ENCODE measurements around the gene SLCO6A1. TPM values are rescaled to one million over a fixed set of nuclear protein-coding genes. Genes with fewer than 3 reads are reported as not detected.

Gene SLCO6A1
- total RNA-seq, 1 donor from 2014 or later: not detected

GRCh38 chr5:102450313-102450990 lies 48.3 kb downstream of the SLCO6A1 start:
- H3K27me3 ChIP-seq (ENCODE audit: control insufficient read depth, insufficient read depth, low read length): no peaks in the 10 kb centered on the region
- no peak for DNase-seq (ENCODE audit: low read depth)
- TF ChIP-seq CTCF (IDR thresholded peaks at IDR 0.05; ENCODE audit: insufficient read depth, low read length, poor library complexity, severe bottlenecking): peak; percentile 23
- H3K4me3 ChIP-seq (ENCODE audit: low read depth, low read length): no peak overlapping the region
- H3K36me3 ChIP-seq (ENCODE audit: control insufficient read depth, insufficient read depth, low read length): no peaks in the 10 kb centered on the region

- H3K27me3 ChIP-seq (ENCODE audit: control insufficient read depth, insufficient read depth, low read length): no peaks in the 10 kb centered on the region
- no peak for DNase-seq (ENCODE audit: low read depth)
- no peaks in the 10 kb centered on the region for H3K36me3 ChIP-seq (ENCODE audit: control insufficient read depth, insufficient read depth, low read length)
- H3K4me3 ChIP-seq (ENCODE audit: low read depth, low read length): no peak overlapping the region
- no peak for TF ChIP-seq CTCF (IDR thresholded peaks at IDR 0.05; ENCODE audit: insufficient read depth, low read length, poor library complexity, severe bottlenecking)
Observed at GRCh38 chr5:102433473-102433872, 65.3 kb downstream of the SLCO6A1 start.

GRCh38 chr5:102421647-102422046 lies 77.2 kb downstream of the SLCO6A1 start:
- DNase-seq (ENCODE audit: low read depth): no peak
- H3K4me3 ChIP-seq (ENCODE audit: low read depth, low read length): no peak overlapping the region
- H3K36me3 ChIP-seq (ENCODE audit: control insufficient read depth, insufficient read depth, low read length): no peaks in the 10 kb centered on the region
- H3K27me3 ChIP-seq (ENCODE audit: control insufficient read depth, insufficient read depth, low read length): no peaks in the 10 kb centered on the region
- peak; percentile 10 for TF ChIP-seq CTCF (IDR thresholded peaks at IDR 0.05; ENCODE audit: insufficient read depth, low read length, poor library complexity, severe bottlenecking)

- no peak for DNase-seq (ENCODE audit: low read depth)
- TF ChIP-seq CTCF (IDR thresholded peaks at IDR 0.05; ENCODE audit: insufficient read depth, low read length, poor library complexity, severe bottlenecking): no peak
- H3K27me3 ChIP-seq (ENCODE audit: control insufficient read depth, insufficient read depth, low read length): no peaks in the 10 kb centered on the region
- no peak overlapping the region for H3K4me3 ChIP-seq (ENCODE audit: low read depth, low read length)
- H3K36me3 ChIP-seq (ENCODE audit: control insufficient read depth, insufficient read depth, low read length): no peaks in the 10 kb centered on the region
Observed at GRCh38 chr5:102418531-102418930, 80.3 kb downstream of the SLCO6A1 start.

GRCh38 chr5:102414448-102414847 lies 84.4 kb downstream of the SLCO6A1 start:
- no peak for TF ChIP-seq CTCF (IDR thresholded peaks at IDR 0.05; ENCODE audit: insufficient read depth, low read length, poor library complexity, severe bottlenecking)
- Histone ChIP-seq H3K27me3 (ENCODE audit: control insufficient read depth, insufficient read depth, low read length) (no peaks in the 10 kb centered on the region), H3K36me3 (ENCODE audit: control insufficient read depth, insufficient read depth, low read length) (no peaks in the 10 kb centered on the region), H3K4me3 (ENCODE audit: low read depth, low read length) (no peak overlapping the region)
- no peak for DNase-seq (ENCODE audit: low read depth)

- H3K4me3 ChIP-seq (ENCODE audit: low read depth, low read length): no peak overlapping the region
- TF ChIP-seq CTCF (IDR thresholded peaks at IDR 0.05; ENCODE audit: insufficient read depth, low read length, poor library complexity, severe bottlenecking): no peak
- H3K27me3 ChIP-seq (ENCODE audit: control insufficient read depth, insufficient read depth, low read length): no peaks in the 10 kb centered on the region
- H3K36me3 ChIP-seq (ENCODE audit: control insufficient read depth, insufficient read depth, low read length): no peaks in the 10 kb centered on the region
- no peak for DNase-seq (ENCODE audit: low read depth)
Observed at GRCh38 chr5:102388235-102388634, 110.6 kb downstream of the SLCO6A1 start.

All from kidney epithelial cell (primary cell).